GM13976 (cell line): ENCODE data around the gene C1GALT1.

Experiments
- DNase-seq: peaks from one replicate; pipeline ENCODE4 v3.0.0; 2012; ENCODE audit warnings: low spot score
- in situ Hi-C: fragments of 300-500 bp; cut with MboI; formaldehyde crosslinking; loops from one replicate; pipeline ENCODE4 v1.12.0; 2022; ENCODE audit warnings: low sequenced_read_pairs, mixed read lengths, inconsistent platforms; ENCODE audit not compliant: unreplicated experiment
- TF ChIP-seq, protein P1 (sequence below): IDR thresholded peaks from 2 replicates; pipeline ENCODE4 v1.5.1; 2012; ENCODE audit warnings: borderline replicate concordance, mild to moderate bottlenecking; ENCODE audit not compliant: insufficient read depth; ENCODE audit errors: extremely low read depth, missing control alignments, control extremely low read depth

C1GALT1 gene

GRCh38 chr7:7223250-7223649, 40.9 kb downstream of the C1GALT1 start:
- no peak for DNase-seq
- in situ Hi-C loops = no loop called here
- TF ChIP-seq, protein P1, sequence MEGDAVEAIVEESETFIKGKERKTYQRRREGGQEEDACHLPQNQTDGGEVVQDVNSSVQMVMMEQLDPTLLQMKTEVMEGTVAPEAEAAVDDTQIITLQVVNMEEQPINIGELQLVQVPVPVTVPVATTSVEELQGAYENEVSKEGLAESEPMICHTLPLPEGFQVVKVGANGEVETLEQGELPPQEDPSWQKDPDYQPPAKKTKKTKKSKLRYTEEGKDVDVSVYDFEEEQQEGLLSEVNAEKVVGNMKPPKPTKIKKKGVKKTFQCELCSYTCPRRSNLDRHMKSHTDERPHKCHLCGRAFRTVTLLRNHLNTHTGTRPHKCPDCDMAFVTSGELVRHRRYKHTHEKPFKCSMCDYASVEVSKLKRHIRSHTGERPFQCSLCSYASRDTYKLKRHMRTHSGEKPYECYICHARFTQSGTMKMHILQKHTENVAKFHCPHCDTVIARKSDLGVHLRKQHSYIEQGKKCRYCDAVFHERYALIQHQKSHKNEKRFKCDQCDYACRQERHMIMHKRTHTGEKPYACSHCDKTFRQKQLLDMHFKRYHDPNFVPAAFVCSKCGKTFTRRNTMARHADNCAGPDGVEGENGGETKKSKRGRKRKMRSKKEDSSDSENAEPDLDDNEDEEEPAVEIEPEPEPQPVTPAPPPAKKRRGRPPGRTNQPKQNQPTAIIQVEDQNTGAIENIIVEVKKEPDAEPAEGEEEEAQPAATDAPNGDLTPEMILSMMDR = no peak

- DNase-seq = no peak
- in situ Hi-C loops = no loop called here
- TF ChIP-seq, protein P1 = no peak
These were observed 44.1 kb downstream of the C1GALT1 start for GRCh38 chr7:7226407-7226806.

DNA sequence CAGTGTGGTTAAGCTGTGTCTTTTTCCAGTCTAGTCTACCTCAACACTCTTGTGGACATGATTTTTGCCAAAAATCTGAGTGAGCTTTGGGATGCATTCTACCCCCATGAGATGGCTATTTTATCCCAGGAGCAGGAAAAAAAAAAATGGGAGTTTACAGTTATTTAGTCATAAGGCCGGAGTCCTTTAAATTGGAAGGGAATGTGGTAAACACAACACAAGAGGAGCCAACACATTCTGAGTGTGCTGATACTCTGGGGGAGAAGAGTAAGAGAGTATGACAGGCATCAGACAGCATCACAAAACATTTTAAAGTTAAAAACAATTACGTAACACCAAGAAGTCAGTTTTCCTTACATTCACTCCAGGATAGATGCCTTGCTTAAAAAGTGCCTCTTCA, 46.1 kb downstream of the C1GALT1 start:
- DNase-seq = no peak
- TF ChIP-seq, protein P1 = no peak
- in situ Hi-C loops = no loop called here

- no peak for DNase-seq
- TF ChIP-seq, protein P1 = no peak
- in situ Hi-C loops = no loop called here
These were observed 46.6 kb downstream of the C1GALT1 start for GRCh38 chr7:7228967-7229366.

- TF ChIP-seq, protein P1 = no peak
These were observed 48.7 kb downstream of the C1GALT1 start for GRCh38 chr7:7231000-7231399.

GRCh38 chr7:7231865-7232264, 49.5 kb downstream of the C1GALT1 start:
- in situ Hi-C loops = no loop called here
- TF ChIP-seq, protein P1 = no peak
- no peak for DNase-seq

More at GRCh38 chr7:7231000-7231399, 48.7 kb downstream of the C1GALT1 start:
- no peak for DNase-seq
- in situ Hi-C loops = no loop called here

DNA sequence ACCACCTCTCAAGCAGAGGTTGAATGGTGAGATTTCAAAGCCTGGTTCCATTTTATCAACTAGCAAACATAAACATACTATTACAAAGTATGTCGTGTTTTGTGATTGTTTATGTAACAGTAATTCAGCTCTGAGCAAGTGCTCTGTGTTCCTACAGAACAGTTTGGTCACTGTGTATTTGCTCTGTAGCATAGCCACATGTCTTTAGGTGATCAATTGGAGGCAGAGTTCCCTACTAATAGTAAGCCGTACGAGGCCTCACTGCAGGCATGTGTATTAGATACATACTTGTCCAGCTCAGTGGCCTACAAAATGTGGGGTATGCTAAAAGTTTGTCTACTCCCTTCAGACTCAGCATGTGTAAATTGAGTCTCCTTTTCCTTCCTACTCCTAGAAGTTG, 53.0 kb downstream of the C1GALT1 start:
- TF ChIP-seq, protein P1 = no peak
- in situ Hi-C loops = no loop called here
- DNase-seq = no peak
